GM21423 (cell line): Measurements from ENCODE around the gene BABAM2.
"Not testable (repeated sequence)": the region's sequence is repeated elsewhere in the genome, so short reads cannot be mapped to it uniquely, and the experiment has no call there.

Experiments used
- ATAC-seq: cut with Tn5 transposase; IDR thresholded peaks from one replicate; pipeline ENCODE4 v1.9.1; 2021; ENCODE audit warnings: mild to moderate bottlenecking, moderate library complexity; ENCODE audit not compliant: unreplicated experiment

BABAM2 gene

DNA sequence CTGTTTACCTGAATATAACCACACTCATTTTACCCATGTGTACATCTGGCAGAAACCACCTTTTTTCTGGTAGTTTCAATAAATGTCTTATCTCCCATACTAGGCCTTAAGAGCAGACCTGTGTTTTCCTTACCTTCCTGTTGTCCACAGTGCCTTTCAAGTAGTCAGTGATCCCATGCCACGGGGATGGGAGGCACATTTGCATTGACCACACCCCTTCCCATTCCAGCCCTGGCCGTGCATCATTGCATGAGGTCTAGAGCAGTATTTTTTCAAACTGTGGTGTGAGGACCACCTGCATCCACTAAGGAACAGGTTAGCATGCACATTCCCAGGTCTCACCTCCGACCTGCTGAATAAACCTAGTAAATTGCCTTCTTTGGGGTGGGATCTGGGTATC is 337.0 kb downstream of the BABAM2 start:
- ATAC-seq, result no peak

DNA sequence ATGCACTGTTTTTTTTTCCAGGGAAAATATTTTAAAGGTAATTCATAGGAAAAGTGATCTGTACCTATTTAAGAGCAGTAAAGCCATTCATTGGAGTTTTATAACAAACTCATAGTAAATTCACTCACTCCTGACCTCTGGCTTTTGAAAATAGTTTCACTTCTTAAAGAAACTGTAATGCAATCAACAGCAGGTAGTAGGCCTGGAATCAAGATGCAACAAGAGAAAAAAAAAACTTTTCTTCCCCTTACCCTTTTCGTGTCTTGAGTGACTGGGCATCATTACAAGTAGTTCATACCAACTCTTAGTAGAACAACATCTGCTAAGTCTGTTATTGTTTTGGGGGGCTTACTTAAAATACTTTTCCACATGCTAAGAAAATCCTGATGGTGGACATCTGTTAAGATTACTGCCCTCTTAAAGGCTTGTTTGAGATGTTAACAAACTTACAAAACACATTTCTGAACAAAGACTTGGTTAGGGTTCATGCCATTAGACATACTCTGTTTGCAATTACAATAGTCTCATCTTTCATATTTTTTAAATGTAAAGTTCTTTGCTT is 338.0 kb downstream of the BABAM2 start:
- ATAC-seq, result no peak

DNA sequence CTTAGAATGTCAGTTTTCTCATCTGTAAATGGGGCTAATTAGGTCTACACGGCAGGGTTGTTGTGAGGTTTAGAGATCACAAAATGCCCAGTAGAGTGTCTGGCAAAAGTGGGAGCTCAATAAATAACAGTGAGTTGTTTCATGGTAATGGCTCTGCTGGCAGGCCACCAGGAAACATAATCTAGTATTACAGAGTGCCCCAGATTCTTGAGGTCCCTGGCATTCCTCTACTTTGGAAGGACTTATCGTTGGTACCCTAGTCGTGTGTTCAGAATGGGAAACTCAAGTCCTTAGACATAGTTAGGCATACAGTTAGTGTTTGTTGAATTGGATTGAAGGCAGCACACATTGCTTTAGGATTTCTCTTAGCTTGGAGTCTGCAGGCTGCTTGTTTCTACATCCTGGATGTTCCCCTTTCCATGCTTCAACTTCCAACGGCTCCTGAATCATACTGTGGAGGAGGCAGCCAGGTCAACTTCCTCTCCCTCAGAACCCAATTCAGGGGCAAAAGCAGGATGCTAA is 340.6 kb downstream of the BABAM2 start:
- ATAC-seq, result no peak

DNA sequence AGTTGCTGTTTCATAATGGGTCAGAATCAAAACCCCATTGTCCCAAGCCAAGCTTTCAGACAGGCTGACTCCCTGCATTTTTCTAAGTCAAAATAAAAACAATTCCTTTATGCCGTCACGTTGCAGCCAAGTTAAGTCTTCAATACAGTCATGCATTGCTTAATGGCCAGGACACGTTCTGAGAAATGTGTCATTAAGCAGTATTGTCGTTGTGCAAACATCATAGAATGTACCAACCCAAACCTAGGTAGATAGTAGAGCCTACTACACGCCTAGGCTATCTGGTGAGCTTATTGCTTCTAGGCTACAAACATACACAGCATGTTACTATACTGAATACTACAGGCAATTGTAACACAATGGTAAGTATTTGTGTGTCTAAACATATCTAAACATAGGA is 341.8 kb downstream of the BABAM2 start:
- no peak for ATAC-seq

DNA sequence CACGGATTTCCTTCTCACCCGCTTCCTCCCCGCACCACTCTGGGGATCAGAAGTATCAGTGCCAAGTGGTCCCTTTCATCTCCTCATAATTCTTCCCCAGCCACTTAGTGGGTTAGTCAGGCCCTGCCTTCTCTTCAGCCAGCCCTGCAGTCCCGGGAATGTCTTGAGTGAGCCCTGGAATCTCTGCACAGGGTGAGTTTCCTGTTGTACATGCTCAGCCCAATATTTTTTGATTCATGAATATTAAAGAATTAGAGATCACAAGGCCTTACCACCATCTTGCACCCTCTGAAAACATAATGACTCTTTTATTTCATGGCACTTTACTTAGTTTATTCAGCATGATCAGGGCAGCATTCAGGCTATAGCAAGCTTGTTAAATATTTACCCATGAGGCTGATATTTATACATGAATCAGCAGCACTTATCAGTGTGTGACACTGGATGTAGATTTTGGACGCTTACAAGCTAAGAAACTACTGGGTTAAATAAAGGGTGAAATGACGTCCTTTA is 342.7 kb downstream of the BABAM2 start:
- ATAC-seq, result no peak

DNA sequence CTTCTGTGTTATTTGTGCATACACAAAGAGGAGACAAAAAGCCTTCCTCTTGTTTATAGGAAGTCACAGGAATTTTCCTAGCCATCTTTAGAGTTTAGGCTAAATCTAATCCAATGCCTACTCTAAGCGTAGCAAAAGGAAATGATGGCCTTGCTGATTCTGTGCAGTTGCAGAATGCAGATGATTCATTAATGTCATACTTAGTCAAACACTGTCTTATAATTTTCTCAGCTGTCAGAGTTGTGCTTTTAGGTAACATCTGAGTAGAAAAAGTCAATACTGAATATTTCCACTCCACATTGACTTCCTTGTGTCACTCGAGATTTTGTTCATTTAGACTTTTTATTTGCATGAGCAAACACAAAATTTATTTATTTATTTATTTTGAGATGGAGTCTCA is 344.3 kb downstream of the BABAM2 start:
- no peak for ATAC-seq

DNA sequence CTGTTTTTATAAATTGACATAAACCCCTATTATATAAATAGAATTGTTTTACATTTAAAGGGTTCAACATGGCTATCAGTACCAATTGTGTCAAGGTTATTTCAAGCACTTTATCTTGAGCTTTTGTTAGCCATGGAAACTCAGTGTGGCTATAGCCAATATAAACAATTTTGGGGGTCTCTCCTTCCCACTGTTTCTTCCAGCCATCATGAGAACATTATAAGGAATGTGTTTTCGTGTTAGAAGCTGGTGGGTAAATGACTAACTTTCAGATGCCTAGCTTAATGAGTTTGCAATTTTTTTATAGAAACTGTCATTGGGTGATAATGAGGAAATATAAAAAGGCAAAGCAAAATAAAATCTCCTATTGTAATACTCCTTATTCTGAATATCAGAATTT is 348.7 kb downstream of the BABAM2 start:
- ATAC-seq, result no peak

DNA sequence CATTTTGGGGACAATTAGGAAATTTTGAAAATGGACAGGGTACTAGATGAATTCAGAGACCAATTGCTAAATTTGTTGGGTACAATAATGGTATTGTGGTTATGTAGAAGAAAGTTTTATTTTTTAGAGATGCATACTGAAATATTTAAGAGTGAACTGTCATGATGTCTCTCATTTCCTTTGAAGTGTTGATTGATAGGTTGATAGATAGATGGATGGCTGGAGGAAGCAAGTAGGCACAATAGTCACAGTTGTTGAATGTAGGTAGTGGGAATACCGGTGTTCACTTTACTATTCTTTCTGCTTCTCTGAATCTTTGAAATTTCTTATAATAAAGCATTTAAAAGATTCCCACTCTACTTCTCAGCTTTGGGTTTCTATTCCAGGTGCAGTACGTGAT is 350.4 kb downstream of the BABAM2 start:
- no peak for ATAC-seq

DNA sequence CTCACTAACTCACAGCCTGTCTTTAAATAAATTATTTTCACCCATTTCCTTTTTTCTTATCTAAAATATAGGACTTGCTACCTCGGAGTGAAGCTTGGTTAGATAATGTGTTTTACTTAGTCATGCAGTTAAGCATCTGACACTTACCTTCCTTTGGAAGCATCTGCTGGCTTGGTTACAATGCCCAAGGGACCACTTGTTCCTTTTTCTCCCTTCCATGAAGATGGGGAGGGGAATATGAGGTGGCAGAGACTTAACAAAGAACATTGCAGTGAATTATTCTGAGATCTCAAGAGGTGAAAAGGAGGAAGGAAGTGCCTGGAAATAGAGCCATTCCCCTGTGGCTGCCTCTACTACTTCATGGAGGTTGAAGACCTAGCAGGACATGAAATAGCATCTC is 356.8 kb downstream of the BABAM2 start:
- ATAC-seq, result no peak

DNA sequence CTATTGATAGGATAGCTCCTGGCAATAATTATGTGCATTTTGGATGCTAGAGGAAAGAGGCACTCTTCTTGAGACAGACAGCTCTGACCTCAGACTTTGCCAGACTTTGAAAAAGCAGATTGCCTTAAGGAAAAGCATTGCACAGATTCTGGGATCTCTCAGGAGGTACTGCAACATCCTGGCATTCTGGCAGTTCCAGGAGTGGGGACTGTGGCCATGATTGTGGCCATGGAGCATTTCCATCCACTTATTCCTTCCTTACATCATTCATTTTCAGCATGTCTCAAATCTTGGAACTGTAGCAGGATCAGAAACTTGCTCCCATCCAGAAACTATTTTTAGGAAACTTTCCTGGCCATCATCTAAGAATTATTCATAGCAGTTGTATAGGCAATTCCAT is 357.2 kb downstream of the BABAM2 start:
- no peak for ATAC-seq

DNA sequence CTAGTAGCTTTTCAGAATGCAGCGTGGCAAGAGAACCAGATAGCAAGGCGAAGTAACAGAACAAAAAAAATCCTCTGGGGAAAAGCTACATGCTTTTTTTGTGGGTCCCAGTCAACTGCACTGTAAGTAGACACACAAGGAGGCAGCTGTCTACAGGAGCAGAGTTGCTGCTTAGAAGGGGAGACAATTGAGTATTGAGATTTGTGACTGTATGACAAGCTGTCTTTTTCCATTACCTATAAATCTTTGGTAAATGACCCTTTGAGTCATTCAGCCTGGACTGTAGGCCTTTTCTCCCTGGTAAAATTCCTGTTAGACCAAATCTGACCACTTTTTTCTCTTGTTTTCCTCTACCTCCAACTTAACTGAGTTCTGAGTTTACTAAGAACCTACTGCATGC is 358.0 kb downstream of the BABAM2 start:
- ATAC-seq, result no peak

DNA sequence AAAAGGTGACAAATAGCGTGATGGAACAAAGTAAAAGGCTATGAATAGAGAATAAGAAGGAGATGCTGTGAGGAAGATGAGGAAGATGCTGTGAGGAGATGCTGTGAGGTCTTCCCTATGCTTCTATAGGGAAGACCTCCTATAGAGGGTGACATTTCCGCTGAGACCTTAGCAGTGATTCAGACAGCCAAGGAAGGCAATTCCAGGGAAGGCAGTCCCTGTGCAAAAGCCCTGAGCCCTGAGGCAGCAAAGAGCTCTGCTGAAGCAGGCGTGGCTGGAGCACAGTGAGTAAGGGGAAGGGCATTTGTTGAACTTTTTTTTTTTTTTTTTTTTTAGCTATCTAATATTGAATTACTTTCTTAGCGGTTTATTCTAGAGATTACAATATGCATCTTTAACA is 359.5 kb downstream of the BABAM2 start:
- ATAC-seq, result no peak

DNA sequence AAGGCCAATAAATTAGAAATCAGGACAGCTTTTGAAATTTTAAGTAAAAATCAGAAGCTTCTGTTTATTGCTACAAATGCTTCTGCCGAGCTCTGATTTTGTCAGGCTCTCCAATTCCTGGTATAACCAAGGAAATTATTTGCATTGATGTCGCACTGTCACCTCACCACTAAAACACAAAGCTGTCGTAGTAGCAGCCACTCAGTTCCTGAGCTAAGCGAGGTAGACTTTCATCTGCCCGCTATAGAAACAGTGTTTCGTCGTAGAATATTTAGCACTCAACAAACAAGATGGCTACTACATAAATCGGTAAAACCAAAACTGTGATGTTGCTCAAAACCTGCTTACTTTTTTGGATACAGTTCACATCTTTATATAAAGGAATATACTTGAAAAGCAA is 360.8 kb downstream of the BABAM2 start:
- ATAC-seq, result no peak

DNA sequence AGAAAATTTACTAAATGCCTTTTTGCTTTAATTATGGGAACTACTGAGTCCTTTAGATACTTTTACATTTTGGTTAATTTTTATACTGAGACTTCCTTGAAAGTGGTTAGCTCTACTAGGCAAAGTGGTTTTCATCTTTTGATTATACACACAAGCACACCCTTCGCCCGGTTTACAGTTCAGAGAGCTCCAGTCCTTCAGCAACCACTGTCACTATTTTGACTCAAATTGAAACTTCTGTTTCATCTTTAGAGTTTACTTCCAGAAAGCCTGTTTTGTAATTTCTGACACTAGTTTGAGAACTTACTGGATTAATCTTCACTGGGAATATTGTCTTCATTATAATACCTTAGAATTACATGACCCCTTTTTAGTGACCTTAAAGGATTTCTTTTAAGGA is 361.8 kb downstream of the BABAM2 start:
- peak; percentile 92 for ATAC-seq

DNA sequence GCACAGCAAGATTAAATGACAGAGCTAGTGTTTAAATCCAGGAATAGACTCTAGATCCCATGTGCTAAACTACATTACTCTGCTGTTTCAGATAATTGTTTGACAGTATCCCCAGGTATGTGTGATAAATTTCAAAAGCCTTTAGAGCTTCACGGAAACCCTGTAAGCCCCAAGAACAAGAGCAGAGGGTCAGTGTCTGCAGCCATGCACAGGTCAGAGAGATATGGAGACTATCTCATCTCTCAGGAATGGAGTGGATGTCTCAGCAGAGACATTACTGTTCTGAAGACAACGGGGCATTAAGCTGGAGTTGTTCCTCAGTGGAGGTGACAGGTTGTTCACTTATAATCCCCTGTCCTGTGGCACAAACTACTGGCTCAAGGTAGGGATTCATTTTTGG is 363.0 kb downstream of the BABAM2 start:
- ATAC-seq, result no peak

DNA sequence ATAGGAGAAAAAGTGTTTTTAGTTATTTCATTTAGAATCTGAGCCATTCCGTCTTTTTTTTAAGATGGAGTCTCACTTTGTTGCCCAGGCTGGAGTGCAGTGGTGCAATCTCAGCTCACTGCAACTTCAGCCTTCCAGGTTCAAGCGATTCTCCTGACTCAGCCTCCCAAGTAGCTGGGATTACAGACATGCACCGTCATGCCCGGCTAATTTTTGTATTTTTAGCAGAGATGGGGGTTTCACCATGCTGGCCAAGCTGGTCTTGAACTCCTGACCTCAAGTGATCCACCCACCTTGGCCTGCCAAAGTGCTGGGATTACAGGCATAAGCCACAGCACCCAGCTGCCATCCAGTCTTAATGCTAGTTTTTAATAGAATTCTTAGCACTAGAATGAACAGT is 364.7 kb downstream of the BABAM2 start:
- not testable (repeated sequence) for ATAC-seq

DNA sequence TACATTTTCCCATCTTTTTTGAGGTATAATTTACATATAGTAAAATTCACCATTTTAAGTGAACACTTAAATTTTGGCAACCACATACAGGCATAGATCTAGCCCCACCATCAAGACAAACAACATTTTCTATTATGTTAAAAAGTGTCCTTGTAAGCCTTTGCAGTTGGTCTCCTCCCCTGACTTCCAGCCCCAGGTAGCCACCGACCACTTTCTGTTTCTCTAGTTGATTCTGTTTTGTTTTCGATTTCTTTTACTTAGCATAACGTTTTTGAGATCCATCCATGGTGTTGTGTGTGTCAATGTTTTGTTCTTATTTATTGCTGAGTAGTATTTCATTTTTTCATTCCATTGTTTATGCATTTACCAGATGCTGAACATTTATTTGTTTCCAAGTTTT is 366.7 kb downstream of the BABAM2 start:
- no peak for ATAC-seq

DNA sequence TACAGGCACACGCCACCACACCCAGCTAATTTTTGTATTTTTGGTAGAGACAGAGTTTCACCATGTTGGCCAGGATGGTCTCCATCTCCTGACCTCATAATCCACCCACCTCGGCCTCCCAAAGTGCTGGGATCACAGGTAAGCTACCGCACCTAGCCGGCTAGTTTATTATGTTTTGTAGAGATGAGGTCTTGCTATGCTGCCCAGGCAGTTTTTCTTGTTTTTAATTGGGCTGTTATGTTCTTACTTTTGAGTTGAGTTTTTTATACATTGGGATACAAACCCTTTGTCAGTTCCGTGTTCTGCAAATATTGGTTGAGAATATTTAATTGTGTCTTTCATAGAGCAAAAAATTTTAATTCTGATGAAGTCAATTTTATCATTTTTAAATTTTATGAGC is 368.7 kb downstream of the BABAM2 start:
- not testable (repeated sequence) for ATAC-seq

DNA sequence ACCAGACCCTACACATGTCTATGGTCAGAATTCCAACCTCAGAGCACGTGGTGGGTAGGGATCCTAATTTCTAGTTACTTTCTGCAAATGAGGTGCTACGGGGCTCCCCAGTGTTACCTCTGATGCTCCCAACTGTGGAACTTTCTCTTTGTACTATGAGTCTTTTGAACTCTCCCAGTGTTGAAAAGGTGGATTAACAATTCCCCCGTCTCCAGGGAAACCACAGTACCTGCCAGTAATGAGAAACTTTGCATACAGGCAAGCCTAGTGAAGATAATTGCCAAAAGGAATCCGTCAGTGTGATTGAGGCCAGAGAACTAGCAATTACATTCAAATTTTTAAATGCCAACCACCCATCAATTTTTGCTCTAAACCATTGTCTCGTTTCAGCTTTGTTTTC is 373.2 kb downstream of the BABAM2 start:
- no peak for ATAC-seq

DNA sequence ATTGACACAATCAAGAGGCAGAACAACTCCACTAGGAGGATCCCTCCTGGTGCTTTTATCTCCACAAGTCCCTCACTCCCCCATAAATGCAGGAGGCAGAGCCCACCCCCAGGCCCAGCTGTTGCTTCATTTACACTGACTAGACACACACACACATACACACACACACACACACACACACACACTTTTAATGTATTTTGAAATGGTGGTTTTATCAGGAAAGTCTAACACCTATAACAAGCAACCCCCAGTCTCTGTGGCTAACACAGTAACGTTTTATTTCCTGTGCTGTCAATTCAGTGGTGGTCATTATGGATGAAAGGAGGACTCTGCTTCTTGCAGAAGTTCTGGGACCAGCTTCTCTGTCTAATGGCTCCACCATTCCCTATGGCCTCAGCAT is 376.8 kb downstream of the BABAM2 start:
- no peak for ATAC-seq

DNA sequence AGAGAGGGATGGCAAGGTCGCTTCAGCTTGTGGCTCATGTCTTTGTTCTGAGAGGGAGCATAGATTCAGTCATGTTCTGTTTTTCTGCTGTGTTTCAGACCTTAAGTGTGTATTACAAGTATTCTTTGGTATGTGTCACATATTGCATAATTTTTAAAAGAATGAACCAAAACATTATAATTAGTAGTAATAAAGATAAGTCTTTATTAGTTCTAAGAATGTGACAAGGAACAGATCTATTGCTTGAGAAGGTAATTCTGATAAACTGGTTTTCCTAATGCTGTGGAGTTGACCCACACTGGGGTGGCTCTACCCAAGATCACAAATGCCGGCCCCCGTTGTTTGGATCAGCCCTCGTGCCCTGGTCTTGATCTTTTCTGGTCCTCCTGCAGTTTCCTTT is 377.9 kb downstream of the BABAM2 start:
- ATAC-seq, result no peak

DNA sequence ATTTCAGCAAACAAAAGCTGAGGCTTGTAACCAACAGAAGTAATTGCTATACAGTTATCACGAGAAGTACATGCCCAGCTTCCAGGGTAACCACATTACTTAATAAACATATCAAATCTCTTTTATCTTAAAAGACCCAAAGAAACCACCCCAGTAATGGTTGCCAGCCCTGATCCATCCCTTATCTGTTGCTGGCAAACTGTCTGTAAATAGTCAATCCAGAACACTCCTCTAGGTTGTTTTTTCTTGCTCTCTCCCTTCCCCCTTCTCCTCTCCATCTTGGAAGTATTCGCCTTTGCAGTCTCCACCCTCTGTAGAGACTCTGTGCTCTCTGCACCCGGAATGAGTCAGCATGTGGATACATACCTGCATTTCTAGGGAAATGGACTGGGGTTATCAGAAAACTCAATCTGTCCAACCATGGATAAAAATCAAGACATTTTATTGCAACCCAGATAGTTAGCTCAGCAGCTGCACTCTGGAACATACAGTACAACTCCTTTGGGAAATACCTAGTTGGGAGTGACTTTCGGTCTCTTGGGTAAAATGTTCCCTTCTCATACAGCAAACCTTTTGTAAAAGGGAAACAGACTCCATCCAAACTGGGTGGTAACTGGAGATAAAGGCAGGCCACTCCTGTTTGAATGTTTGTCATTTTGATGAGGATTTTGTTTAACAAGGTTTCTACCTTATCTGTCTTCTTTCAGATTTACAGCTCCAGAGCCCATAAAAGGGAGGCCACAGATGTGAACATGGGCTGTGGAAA is 378.7 kb downstream of the BABAM2 start:
- no peak for ATAC-seq
